IPS DF 19.7 (cell line): ENCODE data around the gene SRPX2.
"Not testable (repeated sequence)": the region's sequence is repeated elsewhere in the genome, so short reads cannot be mapped to it uniquely, and the experiment has no call there.

Experiments
- DNase-seq: peaks from one replicate; pipeline ENCODE4 v3.0.0-alpha.2; 2013; ENCODE audit warnings: low read depth, low spot score

The SRPX2 gene

GRCh38 chrX:100698551-100698950, 54.6 kb downstream of the SRPX2 start:
- DNase-seq, result no peak

GRCh38 chrX:100700809-100701208, 56.8 kb downstream of the SRPX2 start:
- no peak for DNase-seq

- no peak for DNase-seq
These were observed 60.7 kb downstream of the SRPX2 start for GRCh38 chrX:100704581-100705203.

- DNase-seq, result no peak
These were observed 66.8 kb downstream of the SRPX2 start for GRCh38 chrX:100710816-100711215.

GRCh38 chrX:100717363-100717762, 73.4 kb downstream of the SRPX2 start:
- no peak for DNase-seq

- no peak for DNase-seq
These were observed 75.1 kb downstream of the SRPX2 start for GRCh38 chrX:100719139-100719538.

GRCh38 chrX:100720301-100720700, 76.3 kb downstream of the SRPX2 start:
- DNase-seq, result no peak

- no peak for DNase-seq
These were observed 77.3 kb downstream of the SRPX2 start for GRCh38 chrX:100721328-100721727.

- not testable (repeated sequence) for DNase-seq
These were observed 80.0 kb downstream of the SRPX2 start for GRCh38 chrX:100724006-100724405.
